ENCODE results near the gene GNAI2. TPM values are rescaled to one million over a fixed set of nuclear protein-coding genes. Genes with fewer than 3 reads are reported as not detected.
A peak's percentile ranks its signal among the peaks of the same experiment; 100 is the strongest.

GNAI2 gene
- total RNA-seq, 2 experiments from 2014 or later, result 238 to 242 TPM

DNA sequence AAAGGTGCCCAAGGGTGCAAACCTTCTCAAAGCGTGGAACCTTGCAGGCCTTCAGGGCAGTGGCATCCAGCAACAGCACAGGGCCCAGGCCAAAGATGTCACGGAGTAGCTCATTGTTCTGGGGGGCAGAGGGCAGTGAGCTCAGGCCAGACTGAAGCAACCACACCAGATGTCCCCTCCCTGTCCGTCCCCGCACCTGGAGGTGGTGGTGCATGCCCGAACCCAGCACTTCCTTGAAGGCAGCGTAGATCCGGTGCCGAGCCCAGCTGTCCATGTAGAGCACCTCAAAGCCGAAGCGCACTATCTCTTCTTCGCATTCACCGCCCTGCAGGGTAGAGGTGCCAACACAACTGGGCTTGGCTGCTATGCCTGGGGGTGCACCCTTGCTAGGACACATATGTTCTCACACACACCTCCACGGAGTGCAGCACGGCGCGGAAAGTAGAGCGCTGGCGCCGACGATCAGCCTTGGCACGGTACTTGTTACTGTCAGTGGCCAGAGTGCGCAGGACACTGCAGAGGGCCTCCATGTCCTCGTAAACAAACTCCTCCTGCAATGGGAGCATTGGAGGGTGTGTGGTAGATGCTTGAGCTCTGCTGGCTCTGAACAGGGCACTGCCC is 52.5 kb downstream of the GNAI2 start:
- DNase-seq, result no peak
- POLR2A ChIA-PET, result interaction anchor here (1.0 to 8.2 kb wide), 6 partner anchors 8 to 48 kb away, joined by 3 to 98 read pairs (median 4); partner anchors contain the start of gene LSMEM2
- no peaks in the 10 kb centered on the region for H3K9me3 Mint-ChIP-seq
- H3K36me3 Mint-ChIP-seq (ENCODE audit: low read depth), result peaks cover 37% of the 10 kb centered on the region
- TF ChIP-seq, protein P1, sequence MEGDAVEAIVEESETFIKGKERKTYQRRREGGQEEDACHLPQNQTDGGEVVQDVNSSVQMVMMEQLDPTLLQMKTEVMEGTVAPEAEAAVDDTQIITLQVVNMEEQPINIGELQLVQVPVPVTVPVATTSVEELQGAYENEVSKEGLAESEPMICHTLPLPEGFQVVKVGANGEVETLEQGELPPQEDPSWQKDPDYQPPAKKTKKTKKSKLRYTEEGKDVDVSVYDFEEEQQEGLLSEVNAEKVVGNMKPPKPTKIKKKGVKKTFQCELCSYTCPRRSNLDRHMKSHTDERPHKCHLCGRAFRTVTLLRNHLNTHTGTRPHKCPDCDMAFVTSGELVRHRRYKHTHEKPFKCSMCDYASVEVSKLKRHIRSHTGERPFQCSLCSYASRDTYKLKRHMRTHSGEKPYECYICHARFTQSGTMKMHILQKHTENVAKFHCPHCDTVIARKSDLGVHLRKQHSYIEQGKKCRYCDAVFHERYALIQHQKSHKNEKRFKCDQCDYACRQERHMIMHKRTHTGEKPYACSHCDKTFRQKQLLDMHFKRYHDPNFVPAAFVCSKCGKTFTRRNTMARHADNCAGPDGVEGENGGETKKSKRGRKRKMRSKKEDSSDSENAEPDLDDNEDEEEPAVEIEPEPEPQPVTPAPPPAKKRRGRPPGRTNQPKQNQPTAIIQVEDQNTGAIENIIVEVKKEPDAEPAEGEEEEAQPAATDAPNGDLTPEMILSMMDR (IDR thresholded peaks at IDR 0.05), result no peak
- CTCF ChIA-PET, result interaction anchor here (1.1 to 3.6 kb wide), 4 partner anchors 13 to 62 kb away, joined by 3 to 13 read pairs (median 6); no protein-coding TSS in a partner anchor
- no peak overlapping the region for H3K27ac Mint-ChIP-seq
- no peak overlapping the region for H3K4me3 Mint-ChIP-seq
- H3K4me1 Mint-ChIP-seq (ENCODE audit: low read depth), result peaks cover 14% of the 10 kb centered on the region
- no peak for ATAC-seq
- H3K27me3 Mint-ChIP-seq, result no peaks in the 10 kb centered on the region
- intact Hi-C loops (cut with micrococcal nuclease), result no loop called here

DNA sequence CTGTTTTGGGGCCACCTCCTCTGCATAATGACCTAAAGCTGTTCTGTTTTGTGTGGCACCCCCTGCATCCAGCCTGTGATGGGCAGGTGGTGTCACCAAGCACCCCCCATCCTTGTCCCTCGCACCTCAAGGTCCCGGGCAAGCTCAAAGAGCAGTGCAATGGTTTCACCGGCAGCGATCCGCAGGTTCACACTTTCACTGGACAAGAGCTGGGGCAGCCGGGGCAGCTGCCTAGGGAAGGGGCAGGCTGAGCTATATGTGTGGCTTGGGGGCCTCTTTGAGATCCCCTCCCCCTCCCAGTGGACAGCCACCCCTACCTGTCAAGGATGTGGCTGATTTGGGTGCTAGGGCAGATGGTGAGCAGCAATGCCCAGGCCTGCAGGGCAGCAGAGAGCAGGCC is 53.1 kb downstream of the GNAI2 start:
- ChIA-PET CTCF (interaction anchor here (1.1 to 3.6 kb wide), 5 partner anchors 9 to 62 kb away, joined by 3 to 13 read pairs (median 7); partner anchors contain the start of genes HYAL3 and NAA80), POLR2A (interaction anchor here (1.0 to 8.2 kb wide), 5 partner anchors 9 to 51 kb away, joined by 3 to 98 read pairs (median 6); partner anchors contain the start of genes HYAL3, LSMEM2 and NAA80)
- TF ChIP-seq, protein P1 (IDR thresholded peaks at IDR 0.05), result no peak
- Mint-ChIP-seq H3K27me3 (no peaks in the 10 kb centered on the region), H3K36me3 (ENCODE audit: low read depth) (peaks cover 37% of the 10 kb centered on the region), H3K9me3 (no peaks in the 10 kb centered on the region), H3K4me1 (ENCODE audit: low read depth) (peaks cover 14% of the 10 kb centered on the region), H3K27ac (no peak overlapping the region), H3K4me3 (peak overlapping the region; percentile 27)
- no peak for DNase-seq
- intact Hi-C loops (cut with micrococcal nuclease), result no loop called here
- ATAC-seq, result no peak

DNA sequence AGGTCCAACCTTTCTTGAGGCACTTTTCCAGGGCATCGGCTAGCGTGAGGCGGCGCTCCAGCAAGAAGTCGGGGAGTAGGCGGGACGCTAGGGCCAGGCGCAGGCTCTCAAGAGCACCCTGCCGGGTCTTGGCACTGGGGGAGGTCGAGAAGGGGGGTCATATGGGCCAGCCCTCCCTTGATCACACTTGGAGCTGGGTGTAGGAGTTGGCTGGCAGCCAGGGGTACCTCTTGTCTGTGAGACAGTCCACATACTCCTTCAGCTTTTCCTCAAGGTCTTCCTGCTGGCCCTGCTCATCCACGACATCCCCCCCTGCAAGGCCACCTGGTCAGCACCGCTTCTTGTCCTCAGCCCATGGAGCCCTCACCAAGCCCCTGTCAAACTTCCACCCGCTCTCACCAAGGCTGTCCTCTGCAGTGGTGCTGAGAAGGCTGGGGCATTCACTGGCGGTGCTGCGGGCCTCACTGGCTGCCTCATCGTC is 54.2 kb downstream of the GNAI2 start:
- peak overlapping the region; percentile 95 for H3K4me3 Mint-ChIP-seq
- no peak for ATAC-seq
- H3K36me3 Mint-ChIP-seq (ENCODE audit: low read depth), result peaks cover 37% of the 10 kb centered on the region
- peaks cover 14% of the 10 kb centered on the region for H3K4me1 Mint-ChIP-seq (ENCODE audit: low read depth)
- POLR2A ChIA-PET, result interaction anchor here (0.8 to 8.2 kb wide), 4 partner anchors 8 to 52 kb away, joined by 3 to 98 read pairs (median 4); partner anchors contain the start of genes HYAL3, LSMEM2 and NAA80
- intact Hi-C loops (cut with micrococcal nuclease), result no loop called here
- H3K27ac Mint-ChIP-seq, result no peak overlapping the region
- H3K27me3 Mint-ChIP-seq, result no peaks in the 10 kb centered on the region
- CTCF ChIA-PET, result interaction anchor here (1.2 to 3.6 kb wide), 3 partner anchors 8 to 15 kb away, joined by 3 to 13 read pairs (median 8); partner anchors contain the start of genes HYAL3 and NAA80
- H3K9me3 Mint-ChIP-seq, result no peaks in the 10 kb centered on the region
- TF ChIP-seq, protein P1 (IDR thresholded peaks at IDR 0.05), result no peak
- DNase-seq, result no peak

DNA sequence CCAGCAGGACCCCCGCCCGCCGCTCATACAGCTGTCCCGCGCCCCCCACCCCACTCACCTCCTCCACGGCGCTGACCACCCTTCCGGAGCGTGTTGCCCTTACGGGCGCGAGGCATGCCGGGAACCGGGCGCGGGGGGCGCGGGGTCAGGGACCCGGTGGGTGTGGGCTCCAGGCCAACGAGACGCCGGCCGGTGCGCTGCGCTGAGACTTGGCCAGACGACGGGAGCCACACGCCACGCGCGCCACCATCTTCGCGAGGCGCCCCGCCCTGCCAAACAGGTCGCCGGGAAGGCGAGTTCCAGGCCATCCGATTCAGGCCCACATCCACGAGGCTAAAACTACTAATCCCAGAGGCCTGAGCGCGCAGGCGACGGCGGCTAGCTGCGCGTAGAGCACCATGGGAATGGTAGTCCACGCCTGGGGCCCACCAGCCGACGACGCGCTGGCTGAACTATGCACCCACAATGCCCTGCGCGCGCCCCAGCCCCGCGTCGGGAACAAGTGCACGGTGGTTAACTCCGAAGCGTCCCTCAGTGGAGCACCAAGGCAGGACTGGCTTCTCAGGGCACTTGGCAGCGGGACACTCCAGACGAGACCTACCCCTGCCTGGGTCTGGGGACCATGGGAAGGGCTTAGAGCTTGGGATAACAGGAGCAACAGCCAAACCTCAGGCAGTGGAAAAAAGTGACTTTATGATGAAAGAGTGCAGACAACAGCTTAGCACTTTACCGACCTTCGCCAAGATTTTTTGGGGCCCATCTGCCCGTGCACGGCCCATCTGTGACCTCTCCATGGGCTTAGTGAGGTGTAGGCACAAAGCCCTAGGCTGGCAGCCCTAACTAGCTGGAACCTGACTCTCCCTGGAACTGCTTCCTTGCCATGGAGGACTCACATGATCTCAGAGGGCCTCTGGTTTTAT is 56.4 kb downstream of the GNAI2 start, which contains the start of gene IFRD2:
TSS of gene IFRD2 (minus strand) at position 271 of the 920 bp plus-strand sequence. CDS start at position 116, 155 bp downstream.
- Mint-ChIP-seq H3K36me3 (ENCODE audit: low read depth) (peaks cover 32% of the 10 kb centered on the region), H3K27ac (peak within 1 kb of the TSS; percentile 93), H3K9me3 (no peaks in the 10 kb centered on the region), H3K27me3 (no peaks in the 10 kb centered on the region), H3K4me1 (ENCODE audit: low read depth) (peaks cover 14% of the 10 kb centered on the region), H3K4me3 (peak within 1 kb of the TSS; percentile 95)
- ATAC-seq (peak; percentile 98), DNase-seq (peak; percentile 98)
- TF ChIP-seq, protein P1 (IDR thresholded peaks at IDR 0.05), result no peak
- CTCF ChIA-PET, result interaction anchor here (1.0 to 2.1 kb wide), 11 partner anchors 14 to 67 kb away, joined by 3 to 8 read pairs (median 4); partner anchors contain the start of gene GNAI2
- POLR2A ChIA-PET, result interaction anchor here (0.7 to 8.2 kb wide), 14 partner anchors 8 to 97 kb away, joined by 3 to 98 read pairs (median 4); partner anchors contain the start of gene LSMEM2
- intact Hi-C loops (cut with micrococcal nuclease), result no loop called here
